GM12878 (cell line): ENCODE results near the gene DAGLA. TPM values are rescaled to one million over a fixed set of nuclear protein-coding genes. Genes with fewer than 3 reads are reported as not detected.

Experiments
- ATAC-seq: fragments of 200-7000 bp; cut with Tn5 transposase; 3 replicates; pipeline ENCODE4 v1.9.1; 2020; ENCODE audit warnings: mild to moderate bottlenecking, moderate library complexity
- BruUV-seq: library from RNA; stranded (reverse); fragments of 400-500 nt; replicated peaks from 2 replicates; lab custom pipeline; 2021; lab: Mats Ljungman, UMichigan
- CTCF ChIA-PET: fragments of 300-600 bp; sonication (Branson Sonifier 250); formaldehyde crosslinking; extraction: SDS; loops from one replicate; lab custom pipeline; 2021; ENCODE audit warnings: inconsistent platforms; lab: Yijun Ruan, JAX
- POLR2A ChIA-PET: fragments of 350-600 bp; formaldehyde crosslinking; extraction: SDS; loops from one replicate; lab custom pipeline; 2021; ENCODE audit warnings: inconsistent platforms; lab: Charles Lee
- RAD21 ChIA-PET: fragments of 300-600 bp; sonication (Branson Sonifier 250); formaldehyde crosslinking; loops from one replicate; lab custom pipeline; 2023; ENCODE audit warnings: antibody characterized with exemption; ENCODE audit not compliant: unreplicated experiment; lab: Charles Lee
- SMC1A ChIA-PET: fragments of 300-600 bp; sonication (Branson Sonifier 250); formaldehyde crosslinking; loops from one replicate; lab custom pipeline; 2023; ENCODE audit not compliant: unreplicated experiment, uncharacterized antibody; lab: Charles Lee
- DNase-seq: peaks from one replicate; pipeline ENCODE4 v3.0.0-alpha.2; 2011; ENCODE audit warnings: low read depth, low spot score
- FAIRE-seq: peaks from 3 replicates; lab custom pipeline; 2011; peaks lifted over from hg19 to GRCh38; lab: Jason Lieb, UNC
- H2AFZ ChIP-seq: 2 replicates; pipeline ENCODE4 v1.6.0; 2011; ENCODE audit warnings: low read depth, low read length, control low read depth; ENCODE audit not compliant: control insufficient read depth
- H3K27ac ChIP-seq: 2 replicates; pipeline ENCODE4 v1.5.1; 2011; ENCODE audit warnings: control low read depth; ENCODE audit not compliant: control insufficient read depth, insufficient read depth
- H3K27me3 ChIP-seq, 2 experiments: replicated peaks in 1 of 2; 2 replicates each; pipeline versions ENCODE4 v1.6.0 to v1.6.1; 2011; ENCODE audit warnings: low read length in 1 of 2; ENCODE audit not compliant: control insufficient read depth in 2 of 2, insufficient read depth in 2 of 2
- H3K36me3 ChIP-seq, 2 experiments: 2 replicates each; pipeline ENCODE4 v1.5.1; 2011; ENCODE audit warnings: low read length in 1 of 2; ENCODE audit not compliant: control insufficient read depth in 2 of 2, insufficient read depth in 2 of 2
- H3K4me1 ChIP-seq: 2 replicates; pipeline ENCODE4 v1.6.1; 2011; ENCODE audit warnings: mild to moderate bottlenecking, low read length, moderate library complexity, mixed read lengths; ENCODE audit not compliant: control insufficient read depth, insufficient read depth
- H3K4me2 ChIP-seq: 2 replicates; pipeline ENCODE4 v1.6.0; 2011; ENCODE audit warnings: control low read depth; ENCODE audit not compliant: control insufficient read depth, insufficient read depth
- H3K4me3 ChIP-seq: fragments of 200-600 bp; sonication (generic); 2 replicates; pipeline ENCODE4 v1.5.1; 2016
- H3K79me2 ChIP-seq: 2 replicates; pipeline ENCODE4 v1.6.0; 2011; ENCODE audit warnings: low read length; ENCODE audit not compliant: control insufficient read depth, insufficient read depth
- H3K9ac ChIP-seq: 2 replicates; pipeline ENCODE4 v1.8.0; 2011; ENCODE audit warnings: low read length, control low read depth, mixed read lengths; ENCODE audit not compliant: control insufficient read depth, insufficient read depth
- H3K9me3 ChIP-seq: replicated peaks from 3 replicates; pipeline ENCODE4 v1.5.1; 2011; ENCODE audit warnings: mild to moderate bottlenecking, low read length; ENCODE audit not compliant: control insufficient read depth, insufficient read depth
- H4K20me1 ChIP-seq: 2 replicates; pipeline ENCODE4 v1.6.0; 2011; ENCODE audit not compliant: control insufficient read depth, insufficient read depth
- CHD4 ChIP-seq: fragments of 200-600 bp; sonication (generic); IDR thresholded peaks from 2 replicates; pipeline ENCODE4 v1.6.1; 2016; ENCODE audit warnings: mild to moderate bottlenecking
- EED ChIP-seq: sonication (generic); IDR thresholded peaks from 2 replicates; pipeline ENCODE4 v1.6.1; 2016; ENCODE audit warnings: antibody characterized with exemption, low read depth
- EP300 ChIP-seq, 2 experiments: fragments of 150-350 bp in 1 of 2; IDR thresholded peaks; 2 replicates each; pipeline ENCODE4 v1.6.1; 2011 to 2012; ENCODE audit warnings: low read depth in 2 of 2, low read length in 2 of 2, borderline replicate concordance in 1 of 2, improper control_type of control experiment in 1 of 2, inconsistent platforms in 1 of 2; ENCODE audit not compliant: control insufficient read depth in 1 of 2
- MEF2A ChIP-seq: IDR thresholded peaks from 2 replicates; pipeline ENCODE4 v1.6.1; 2011; ENCODE audit warnings: low read depth, mild to moderate bottlenecking, low read length, moderate library complexity; ENCODE audit not compliant: insufficient read depth
- NFIC ChIP-seq: IDR thresholded peaks from 2 replicates; pipeline ENCODE4 v1.6.1; 2012; ENCODE audit warnings: low read depth, mild to moderate bottlenecking, inconsistent platforms, low read length, moderate library complexity
- POU2F2 ChIP-seq: IDR thresholded peaks from 3 replicates; pipeline ENCODE4 v1.6.1; 2011; ENCODE audit warnings: low read depth, mild to moderate bottlenecking, low read length, borderline replicate concordance
- RFX5 ChIP-seq: IDR thresholded peaks from 2 replicates; pipeline ENCODE4 v1.6.1; 2011; ENCODE audit warnings: low read depth, low read length, improper control_type of control experiment
- SIN3A ChIP-seq: IDR thresholded peaks from 2 replicates; pipeline ENCODE4 v1.6.1; 2012; ENCODE audit warnings: low read depth, low read length, improper control_type of control experiment
- STAT1 ChIP-seq: fragments of 450-650 bp; conservative IDR thresholded peaks from 2 replicates; pipeline ENCODE4 v1.6.1; 2014; ENCODE audit warnings: antibody characterized with exemption, mild to moderate bottlenecking
- SUZ12 ChIP-seq: fragments of 200-600 bp; sonication (generic); IDR thresholded peaks from one replicate; pipeline ENCODE4 v1.6.1; 2018; ENCODE audit warnings: antibody characterized with exemption, mild to moderate bottlenecking; ENCODE audit not compliant: unreplicated experiment
- WGBS: methylation state at CpG from one replicate; pipeline ENCODE4 v1.1.6; 2016; ENCODE audit warnings: low lambda C conversion rate; ENCODE audit not compliant: insufficient replicate concordance, insufficient coverage; ENCODE audit errors: missing lambda C conversion rate; 5-methylcytosine and 5-hydroxymethylcytosine counted together
- in situ Hi-C: fragments of 300-500 bp; cut with MboI; formaldehyde crosslinking; loops from 9 replicates; pipeline ENCODE4 v1.14.3; 2018; ENCODE audit warnings: mixed read lengths
- intact Hi-C: fragments of 100-400 bp; cut with micrococcal nuclease; formaldehyde crosslinking; loops from one replicate; pipeline ENCODE4 v1.14.2; 2022; ENCODE audit not compliant: unreplicated experiment
- polyA plus RNA-seq, 11 experiments: library from polyadenylated mRNA; depleted of rRNA in 4 of 11; unstranded in 6 of 11; stranded (reverse) in 5 of 11; fragments of >200 nt; fragmentation: Nextera tagmentation in 4 of 11; fragmentation: Illumina TruSeq in 1 of 11; extraction: Ambion mirVana in 4 of 11; extraction: Trizol in 1 of 11; gene quantifications; 1 replicate in 1 of 11; 2 replicates in 10 of 11; pipeline versions ENCODE4 v1.2.1 to v1.2.3, GENCODE V29; 2011 to 2016; ENCODE audit warnings: inconsistent platforms in 2 of 11, missing spikeins in 2 of 11, low read depth in 1 of 11
- total RNA-seq, 4 experiments: library from RNA; depleted of rRNA in 3 of 4; stranded (reverse); fragments of >200 nt in 3 of 4; fragmentation: Illumina TruSeq in 1 of 4; extraction: Trizol in 1 of 4; gene quantifications; 2 replicates each; pipeline versions ENCODE4 v1.2.1 to v1.2.3, GENCODE V29; 2013 to 2021
- TF ChIP-seq, protein P1 (sequence below): IDR thresholded peaks from 2 replicates; pipeline ENCODE4 v1.6.1; 2012; ENCODE audit warnings: low read length, inconsistent platforms
- TF ChIP-seq, protein P2 (sequence below): fragments of 450-650 bp; conservative IDR thresholded peaks from 2 replicates; pipeline ENCODE4 v1.6.1; 2017; ENCODE audit warnings: mild to moderate bottlenecking, moderate library complexity
- TF ChIP-seq, protein P3 (sequence below): IDR thresholded peaks from 2 replicates; pipeline ENCODE4 v1.6.1; 2011; ENCODE audit warnings: mild to moderate bottlenecking, low read depth, low read length, moderate library complexity; ENCODE audit not compliant: insufficient replicate concordance

DAGLA gene
- total and polyA plus RNA-seq, 10 of the 15 experiments (the other 5 are each of a cell fraction or from before 2014, with no cell fraction given) = 0.05 TPM; not detected in 9

DNA sequence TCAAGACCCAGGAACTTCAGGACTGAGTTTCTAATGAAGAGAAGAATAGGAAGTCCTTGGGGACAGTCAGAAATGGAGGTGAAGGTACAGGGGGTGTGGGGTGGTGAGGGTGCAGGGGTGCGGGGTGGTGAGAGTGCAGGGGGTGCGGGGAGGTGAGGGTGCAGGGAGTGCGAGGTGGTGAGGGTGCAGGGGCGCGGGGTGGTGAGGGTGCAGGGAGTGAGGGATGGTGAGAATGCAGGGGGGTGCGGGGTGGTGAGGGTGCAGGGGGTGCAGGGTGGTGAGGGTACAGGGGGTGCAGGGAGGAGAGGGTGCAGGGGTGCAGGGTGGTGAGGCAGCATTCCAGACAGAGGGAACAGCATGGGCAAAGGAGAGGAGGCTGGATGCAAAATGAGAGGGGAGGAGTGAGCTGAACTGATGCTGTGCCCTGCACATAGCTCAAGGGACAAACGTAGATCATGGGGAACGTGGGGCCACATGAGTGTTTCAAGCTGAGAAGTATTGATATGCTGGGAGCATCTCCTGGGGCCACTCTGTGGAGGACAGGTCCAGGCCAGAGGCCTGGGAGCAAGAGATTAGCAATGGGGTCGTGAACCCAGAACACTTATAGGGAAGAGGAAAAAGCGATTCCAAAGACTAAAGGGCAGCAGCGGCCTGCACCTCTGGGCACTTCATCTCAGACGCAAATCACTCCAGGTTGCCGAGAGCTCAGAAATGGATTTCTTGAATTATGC lies 23.7 kb upstream of the DAGLA start:
- Histone ChIP-seq H3K4me2 (no peak overlapping the region), H4K20me1 (no peaks in the 10 kb centered on the region), H3K4me1 (no peaks in the 10 kb centered on the region), H3K27ac (no peak overlapping the region), H3K9me3 (no peaks in the 10 kb centered on the region), H3K36me3 (no peaks in the 10 kb centered on the region), H3K4me3 (no peak overlapping the region), H2AFZ (no peak overlapping the region), H3K27me3 (no peaks in the 10 kb centered on the region; a peak in 2 of 4 replicates), H3K9ac (no peak overlapping the region), H3K79me2 (no peaks in the 10 kb centered on the region)
- 41% methylated on average over 9 of the region's 13 CpGs for WGBS
- FAIRE-seq = no peak
- ChIA-PET POLR2A (no interaction called here), SMC1A (no interaction called here), CTCF (no interaction called here), RAD21 (no interaction called here)
- no peak for DNase-seq
- no TSS peak for BruUV-seq
- ATAC-seq = no peak
- in situ Hi-C loops (no loop called here), intact Hi-C loops (no loop called here)
- TF ChIP-seq MEF2A = no peak
- TF ChIP-seq RFX5 = no peak
- no peak for TF ChIP-seq STAT1
- no peak for TF ChIP-seq POU2F2
- no peak for TF ChIP-seq EP300 (IDR thresholded peaks at IDR 0.05; ENCODE audit: borderline replicate concordance in 1 of 2, control insufficient read depth in 1 of 2, low read depth in 2 of 2, low read length in 2 of 2)
- no peak for TF ChIP-seq SUZ12
- no peak for TF ChIP-seq CHD4
- TF ChIP-seq SIN3A = no peak
- TF ChIP-seq, protein P1, sequence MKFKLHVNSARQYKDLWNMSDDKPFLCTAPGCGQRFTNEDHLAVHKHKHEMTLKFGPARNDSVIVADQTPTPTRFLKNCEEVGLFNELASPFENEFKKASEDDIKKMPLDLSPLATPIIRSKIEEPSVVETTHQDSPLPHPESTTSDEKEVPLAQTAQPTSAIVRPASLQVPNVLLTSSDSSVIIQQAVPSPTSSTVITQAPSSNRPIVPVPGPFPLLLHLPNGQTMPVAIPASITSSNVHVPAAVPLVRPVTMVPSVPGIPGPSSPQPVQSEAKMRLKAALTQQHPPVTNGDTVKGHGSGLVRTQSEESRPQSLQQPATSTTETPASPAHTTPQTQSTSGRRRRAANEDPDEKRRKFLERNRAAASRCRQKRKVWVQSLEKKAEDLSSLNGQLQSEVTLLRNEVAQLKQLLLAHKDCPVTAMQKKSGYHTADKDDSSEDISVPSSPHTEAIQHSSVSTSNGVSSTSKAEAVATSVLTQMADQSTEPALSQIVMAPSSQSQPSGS = no peak
- no peak for TF ChIP-seq EED
- TF ChIP-seq, protein P2, sequence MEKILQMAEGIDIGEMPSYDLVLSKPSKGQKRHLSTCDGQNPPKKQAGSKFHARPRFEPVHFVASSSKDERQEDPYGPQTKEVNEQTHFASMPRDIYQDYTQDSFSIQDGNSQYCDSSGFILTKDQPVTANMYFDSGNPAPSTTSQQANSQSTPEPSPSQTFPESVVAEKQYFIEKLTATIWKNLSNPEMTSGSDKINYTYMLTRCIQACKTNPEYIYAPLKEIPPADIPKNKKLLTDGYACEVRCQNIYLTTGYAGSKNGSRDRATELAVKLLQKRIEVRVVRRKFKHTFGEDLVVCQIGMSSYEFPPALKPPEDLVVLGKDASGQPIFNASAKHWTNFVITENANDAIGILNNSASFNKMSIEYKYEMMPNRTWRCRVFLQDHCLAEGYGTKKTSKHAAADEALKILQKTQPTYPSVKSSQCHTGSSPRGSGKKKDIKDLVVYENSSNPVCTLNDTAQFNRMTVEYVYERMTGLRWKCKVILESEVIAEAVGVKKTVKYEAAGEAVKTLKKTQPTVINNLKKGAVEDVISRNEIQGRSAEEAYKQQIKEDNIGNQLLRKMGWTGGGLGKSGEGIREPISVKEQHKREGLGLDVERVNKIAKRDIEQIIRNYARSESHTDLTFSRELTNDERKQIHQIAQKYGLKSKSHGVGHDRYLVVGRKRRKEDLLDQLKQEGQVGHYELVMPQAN = no peak
- TF ChIP-seq NFIC = no peak
- TF ChIP-seq, protein P3, sequence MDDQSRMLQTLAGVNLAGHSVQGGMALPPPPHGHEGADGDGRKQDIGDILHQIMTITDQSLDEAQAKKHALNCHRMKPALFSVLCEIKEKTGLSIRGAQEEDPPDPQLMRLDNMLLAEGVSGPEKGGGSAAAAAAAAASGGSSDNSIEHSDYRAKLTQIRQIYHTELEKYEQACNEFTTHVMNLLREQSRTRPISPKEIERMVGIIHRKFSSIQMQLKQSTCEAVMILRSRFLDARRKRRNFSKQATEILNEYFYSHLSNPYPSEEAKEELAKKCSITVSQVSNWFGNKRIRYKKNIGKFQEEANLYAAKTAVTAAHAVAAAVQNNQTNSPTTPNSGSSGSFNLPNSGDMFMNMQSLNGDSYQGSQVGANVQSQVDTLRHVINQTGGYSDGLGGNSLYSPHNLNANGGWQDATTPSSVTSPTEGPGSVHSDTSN = no peak
